Cardiac ventricle fibroblast (primary cell): ENCODE measurements around the gene PLCXD3. TPM values are rescaled to one million over a fixed set of nuclear protein-coding genes. Genes with fewer than 3 reads are reported as not detected.

Experiments used
- total RNA-seq: library from RNA; depleted of rRNA; stranded (reverse); fragments of >200 nt; gene quantifications from 2 replicates; pipeline ENCODE4 v1.2.3, GENCODE V29; 2015

The PLCXD3 gene
- total RNA-seq: 71.4 and 74.8 TPM in 2 replicates

GRCh38 chr5:41510176-41510831, at the start of gene PLCXD3:
Gene PLCXD3, minus strand, starts transcription at chr5:41510601. Its CDS starts 75 bp downstream, at chr5:41510526.

